Cortex of kidney (tissue), 1 donor: ENCODE data around the gene RBMS3.
"Not testable (repeated sequence)": the region's sequence is repeated elsewhere in the genome, so short reads cannot be mapped to it uniquely, and the experiment has no call there.

Experiments used
- DNase-seq: peaks from one replicate; lab custom pipeline; 2025; lab: John Stamatoyannopoulos, UW

The RBMS3 gene

DNA sequence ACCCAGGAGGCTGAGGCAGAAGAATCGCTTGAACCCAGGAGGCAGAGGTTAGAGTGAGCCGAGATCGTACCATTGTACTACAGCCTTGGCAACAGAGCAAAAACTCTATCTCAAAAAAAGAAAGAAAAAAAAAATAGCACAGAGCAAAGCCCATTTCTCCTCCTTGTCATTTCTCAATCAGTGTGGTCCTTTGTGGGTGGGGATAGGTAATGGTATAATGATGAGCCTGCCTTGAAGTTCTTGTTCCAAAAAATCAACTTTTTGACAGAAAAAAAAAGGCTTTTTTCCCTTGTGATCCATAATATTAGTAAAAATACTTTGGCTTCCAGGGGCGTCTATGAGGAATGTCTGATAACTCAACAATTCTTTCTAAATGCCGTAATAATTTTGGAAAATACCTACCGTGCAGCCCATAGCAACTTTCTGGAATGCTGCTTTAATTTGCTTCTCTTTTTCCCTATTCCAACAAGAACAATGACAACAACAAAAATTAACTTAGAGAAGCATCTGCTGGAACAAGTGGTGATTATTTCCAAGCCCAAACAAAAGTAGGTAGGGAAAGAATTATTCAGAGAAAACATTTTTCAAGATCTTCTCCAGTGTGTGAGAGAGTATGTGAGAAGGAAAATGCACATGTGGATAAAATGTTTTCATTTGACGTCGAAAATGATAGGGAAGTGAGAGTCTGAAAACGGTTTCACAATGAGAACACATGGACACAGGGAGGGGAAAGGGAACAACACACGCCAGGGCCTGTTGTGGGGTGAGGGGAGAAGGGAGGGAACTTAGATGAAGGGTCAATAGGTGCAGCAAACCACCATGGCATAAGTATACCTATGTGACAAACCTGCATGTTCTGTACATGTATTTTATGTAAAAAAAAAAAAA is 337.8 kb downstream of the RBMS3 start:
- no peak for DNase-seq

DNA sequence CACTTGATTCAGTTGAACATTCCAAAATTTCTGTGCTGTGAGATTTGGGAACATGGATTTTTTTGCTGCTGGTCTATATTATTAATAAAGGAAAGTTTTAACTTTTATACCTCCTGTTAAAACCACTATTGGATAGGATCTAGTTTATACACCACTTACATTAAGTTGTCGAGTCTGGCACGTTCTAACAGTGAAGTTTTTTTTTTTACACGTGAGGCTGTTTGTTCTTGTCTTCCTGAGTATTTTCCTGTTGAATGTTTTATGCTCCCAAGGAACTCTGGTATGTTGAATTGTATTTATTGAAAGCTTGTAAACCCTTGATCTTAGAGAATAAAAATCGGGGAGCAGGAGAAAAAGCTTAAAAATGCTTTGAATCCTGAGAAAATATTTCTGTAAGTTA is 338.8 kb downstream of the RBMS3 start:
- DNase-seq: no peak

DNA sequence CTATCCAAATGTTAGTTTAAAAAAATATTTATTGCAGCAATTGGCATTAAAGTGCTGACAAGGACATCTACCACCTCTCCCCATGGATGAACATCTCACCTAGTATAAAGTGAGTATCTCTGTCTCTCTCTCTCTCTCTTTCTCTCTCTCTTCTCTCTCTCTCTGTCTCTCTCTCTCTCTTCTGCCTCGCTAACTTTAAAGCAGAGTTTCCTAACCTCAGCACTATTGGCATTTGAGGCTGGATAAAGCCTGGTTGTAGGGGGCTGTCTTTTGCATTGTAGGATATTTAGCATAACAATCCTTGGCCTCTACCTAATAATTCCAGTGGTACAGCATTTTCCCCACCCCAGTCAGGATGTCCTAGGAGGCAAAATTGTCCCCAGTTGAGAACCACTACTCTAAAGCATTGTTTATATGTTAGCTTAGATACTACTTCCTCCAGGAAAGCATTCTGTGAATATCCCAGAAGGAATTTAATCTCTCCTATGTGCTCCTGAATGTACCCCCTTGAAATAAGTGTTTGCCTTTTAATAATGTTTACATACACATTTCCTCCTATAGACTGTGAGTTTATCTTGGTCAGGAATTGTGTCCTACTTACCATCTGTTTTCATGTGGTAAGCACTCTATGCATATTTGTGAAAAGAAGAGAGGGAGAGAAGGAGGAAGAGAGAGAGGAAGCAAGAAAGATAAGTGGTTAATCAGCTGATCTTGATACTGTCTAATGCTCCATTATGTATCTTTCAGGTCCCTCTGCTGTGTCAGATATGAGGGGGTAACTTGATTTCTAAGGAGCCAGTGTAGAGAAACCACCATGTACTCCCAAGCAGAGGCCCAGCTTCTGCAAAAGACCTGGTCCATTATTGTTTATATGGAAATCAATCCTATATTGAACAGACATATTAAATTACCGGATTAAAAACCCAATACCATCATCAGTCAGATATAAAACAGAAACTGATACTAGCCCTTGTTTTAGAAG is 346.6 kb downstream of the RBMS3 start:
- DNase-seq: no peak

DNA sequence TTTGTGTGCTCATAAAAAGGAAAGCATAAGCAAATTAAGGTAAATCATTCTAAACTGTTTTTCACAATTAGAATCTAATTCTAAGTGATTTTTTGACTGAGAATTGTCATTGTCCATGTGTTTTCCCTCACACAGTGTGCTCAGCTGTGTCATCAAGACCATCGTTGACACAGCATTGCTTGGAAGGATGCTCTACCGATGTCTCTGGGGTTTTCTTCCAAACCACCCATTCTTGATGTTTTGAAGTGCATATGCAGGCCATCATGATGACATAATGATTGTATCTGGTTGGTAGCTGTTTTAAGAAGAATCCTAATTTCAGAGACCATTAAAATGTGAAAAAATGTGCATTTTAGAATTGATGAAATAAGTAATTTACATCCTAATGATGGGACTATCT is 347.9 kb downstream of the RBMS3 start:
- no peak for DNase-seq

DNA sequence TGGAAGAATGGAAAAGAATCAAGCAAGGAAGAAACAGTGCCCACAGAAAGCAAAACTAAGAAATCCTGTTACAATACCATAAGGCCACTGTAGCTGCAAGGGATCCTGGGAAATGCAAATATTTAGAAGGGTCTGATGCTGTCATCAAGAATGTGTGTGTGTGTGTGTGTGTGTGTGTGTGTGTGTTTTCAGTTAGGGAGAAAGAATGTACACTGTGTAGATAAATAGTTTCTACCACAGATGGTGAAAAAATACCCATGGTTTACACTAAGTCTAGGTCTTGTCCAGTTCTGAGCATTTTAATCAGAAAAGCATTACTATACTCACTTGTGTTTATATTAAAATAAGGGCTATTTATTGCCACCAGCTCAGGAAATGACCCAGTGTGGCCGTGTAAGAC is 355.0 kb downstream of the RBMS3 start:
- DNase-seq: no peak

DNA sequence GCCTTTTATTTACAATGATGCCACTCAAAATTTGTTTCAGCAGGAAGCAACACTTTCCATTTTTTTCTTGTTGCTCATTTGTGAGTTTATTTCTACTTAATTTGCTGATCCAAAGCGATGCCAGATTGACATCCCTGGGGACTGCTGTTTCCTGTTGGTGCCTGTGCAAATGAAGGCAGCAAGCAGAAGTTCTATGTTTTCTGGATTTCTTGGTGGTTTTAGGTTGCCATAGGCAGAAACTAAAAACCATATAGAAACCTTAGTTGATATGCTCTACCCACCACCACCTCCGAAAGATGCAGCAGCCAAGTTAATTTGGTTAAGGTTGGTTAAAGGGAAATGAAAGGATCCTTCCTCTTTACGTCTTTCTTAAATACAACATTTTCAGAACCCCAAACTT is 356.2 kb downstream of the RBMS3 start:
- DNase-seq: no peak

DNA sequence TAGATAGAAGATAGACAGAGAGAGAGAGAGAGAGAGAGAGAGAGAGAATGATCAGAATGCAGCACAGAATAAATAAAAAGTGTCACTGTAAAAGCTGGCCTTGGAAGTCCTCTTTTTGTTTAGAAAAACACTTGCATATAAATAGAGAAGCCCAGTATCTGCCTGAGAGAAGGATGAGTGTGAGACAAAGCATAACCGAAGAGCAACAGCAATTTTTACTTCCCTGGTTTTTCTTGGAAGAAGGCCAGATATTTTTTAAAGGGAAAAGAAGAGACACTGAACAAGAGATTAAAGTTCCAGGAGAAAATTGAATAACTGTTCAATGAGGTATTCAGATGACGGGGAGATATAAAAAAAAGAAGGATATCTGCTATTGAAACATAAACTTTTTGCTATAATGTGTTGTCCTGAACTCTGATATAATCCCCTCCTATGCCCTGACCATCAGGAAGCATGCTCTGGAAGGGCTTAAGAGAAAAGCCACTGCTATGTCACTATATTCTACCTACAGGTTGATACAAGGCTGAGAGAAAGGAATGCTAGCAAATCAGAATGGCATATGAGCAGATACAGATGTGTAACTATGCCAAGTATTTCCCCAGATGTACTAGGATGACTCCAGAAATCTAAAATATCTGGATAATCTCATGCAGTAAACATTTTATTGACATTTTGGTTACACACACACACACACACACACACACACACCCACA is 358.9 kb downstream of the RBMS3 start:
- no peak for DNase-seq

DNA sequence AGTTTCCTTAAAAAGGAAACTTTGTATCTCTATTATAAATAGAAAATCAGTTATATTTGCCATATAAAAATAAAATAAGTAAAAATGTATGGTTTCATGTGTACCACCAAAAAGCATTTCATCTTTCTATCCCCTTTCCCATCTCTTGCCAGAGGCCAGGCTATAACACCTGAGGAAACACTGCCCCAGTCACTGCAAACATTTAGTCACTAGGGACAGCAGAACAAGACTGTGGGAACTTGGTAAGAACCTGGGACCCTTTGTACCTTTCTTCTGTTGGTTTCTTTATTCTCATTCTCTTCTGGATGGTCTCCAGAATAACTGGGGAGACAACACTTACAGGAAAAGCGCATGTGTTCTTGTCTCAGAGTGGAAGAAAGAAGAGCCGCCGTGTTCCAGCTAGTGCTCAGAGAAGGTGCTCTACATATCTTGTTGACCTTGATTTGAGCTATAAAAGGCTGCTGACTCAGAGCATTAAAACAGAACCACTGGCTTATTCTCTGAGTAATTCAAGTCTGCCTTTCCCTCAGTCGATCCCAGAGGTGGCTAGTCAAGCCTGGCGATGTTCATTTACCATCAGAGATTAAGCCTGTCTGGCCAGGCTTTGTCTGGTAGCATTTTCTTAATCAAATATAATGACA is 361.6 kb downstream of the RBMS3 start:
- no peak for DNase-seq

DNA sequence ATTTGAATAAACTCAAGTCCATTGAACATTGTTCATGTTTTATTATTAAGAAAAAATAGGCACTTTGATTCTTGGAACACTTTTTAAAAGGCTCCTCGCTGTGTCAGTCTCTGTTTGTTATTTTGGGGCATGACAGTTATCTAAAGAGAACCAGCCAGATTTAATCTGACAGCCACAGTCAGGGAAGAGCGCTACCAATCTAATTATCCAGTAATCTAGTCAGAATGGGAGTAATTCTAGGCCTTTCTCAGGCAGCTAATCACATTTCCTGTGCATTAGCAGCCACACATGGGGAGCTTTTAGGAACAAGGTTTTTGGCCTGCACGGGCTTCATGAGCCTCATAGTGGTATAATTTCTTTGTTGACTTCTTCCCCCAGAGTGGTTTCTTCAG is 362.2 kb downstream of the RBMS3 start:
- DNase-seq: no peak

DNA sequence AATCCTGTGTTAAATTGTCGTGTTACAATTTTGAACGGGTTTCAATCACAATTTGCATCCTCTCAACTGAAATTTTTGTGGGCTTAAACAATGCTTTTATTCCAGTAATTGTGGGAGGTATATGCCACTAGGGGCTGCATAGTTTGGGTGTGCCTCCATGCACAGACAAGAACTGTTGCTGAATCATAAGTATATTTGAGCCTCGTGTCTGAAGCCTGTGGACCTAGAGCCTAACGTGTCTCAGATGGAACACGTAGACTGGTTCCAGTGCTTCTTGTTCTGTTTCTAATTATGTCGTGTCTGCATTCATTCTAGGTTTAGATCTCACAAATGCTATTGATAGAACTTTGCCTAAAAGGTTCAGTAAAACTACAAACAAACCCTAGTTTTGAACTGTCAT is 363.4 kb downstream of the RBMS3 start:
- no peak for DNase-seq

DNA sequence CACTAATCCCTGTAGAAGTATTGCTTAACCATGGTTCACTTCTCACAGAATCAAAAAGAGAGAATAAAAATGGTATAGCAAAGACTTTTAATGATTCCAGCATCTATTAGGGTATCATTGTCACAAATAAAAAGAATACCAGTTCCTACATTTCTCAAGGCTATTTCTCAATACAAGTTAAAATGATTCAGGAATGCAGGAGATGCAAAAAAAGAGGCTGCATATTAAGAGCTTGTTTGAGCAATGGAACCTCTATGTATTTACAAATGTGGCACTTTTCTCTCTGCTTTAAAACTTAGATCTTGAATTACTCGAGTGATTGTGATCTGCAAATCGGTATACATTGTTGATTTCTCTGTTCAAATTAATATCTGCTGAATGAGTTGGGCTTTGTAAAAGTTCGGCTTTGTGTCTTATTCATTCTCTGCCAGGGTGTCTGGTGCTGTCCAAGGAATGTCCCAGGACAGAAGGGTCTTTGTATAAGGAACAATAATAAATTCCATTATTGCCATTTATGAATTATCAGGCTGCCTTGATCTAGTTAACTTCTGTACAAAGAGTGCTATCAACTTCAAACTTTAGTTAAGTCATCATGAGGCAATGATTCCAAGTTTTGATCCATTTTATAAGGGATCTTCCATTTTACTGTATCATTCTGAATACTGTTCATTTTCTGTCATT is 364.2 kb downstream of the RBMS3 start:
- no peak for DNase-seq

DNA sequence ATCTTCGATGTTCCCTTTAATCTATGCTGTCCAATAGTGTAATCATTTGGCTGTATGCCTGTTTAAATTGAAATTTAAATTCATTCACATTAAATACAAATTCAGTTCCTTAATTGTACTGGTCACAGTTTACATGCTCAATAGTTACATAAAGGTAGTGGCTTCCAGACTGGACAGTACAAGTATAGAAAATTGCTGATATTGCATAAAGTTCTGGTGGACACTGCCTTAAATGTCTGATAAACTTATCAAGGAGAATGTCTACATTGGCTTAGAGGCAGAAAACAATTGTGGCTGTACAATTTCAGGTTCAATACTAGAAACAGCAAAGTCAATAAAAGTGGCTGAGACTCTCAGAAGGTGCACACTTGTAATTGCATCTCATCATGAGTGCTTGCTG is 365.2 kb downstream of the RBMS3 start:
- DNase-seq: no peak

DNA sequence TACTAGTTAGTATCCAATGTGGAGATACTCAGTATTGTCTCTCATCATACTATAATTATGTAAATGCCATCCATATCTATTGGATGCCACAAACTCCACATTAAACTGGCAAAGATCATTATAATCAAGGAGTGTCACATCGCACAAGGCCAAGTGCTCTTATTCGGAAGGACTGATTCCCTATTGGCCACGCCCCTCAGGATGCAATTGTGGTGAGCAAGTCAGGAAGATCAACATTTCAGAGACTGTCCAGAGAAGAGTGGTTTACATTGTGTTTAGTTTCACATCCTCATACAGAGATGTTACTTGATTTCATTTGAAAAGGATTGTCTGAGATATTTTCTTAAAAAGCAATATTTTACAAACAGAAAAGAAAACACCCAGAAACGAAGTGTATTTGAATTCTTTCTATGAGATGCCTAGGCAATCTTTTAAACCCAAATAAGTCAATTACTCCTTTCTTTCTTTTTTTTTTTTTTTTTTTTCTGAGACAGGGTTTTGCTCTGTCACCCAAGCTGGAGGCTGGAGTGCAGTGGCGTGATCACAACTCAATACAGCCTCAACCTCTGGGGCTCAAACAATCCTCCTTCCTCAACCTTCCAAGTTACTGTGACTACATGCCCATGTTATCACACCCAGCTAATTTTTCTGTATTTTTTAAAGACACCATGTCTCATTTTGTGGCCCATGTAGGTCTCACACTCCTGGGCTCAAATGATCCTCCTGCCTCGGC is 369.1 kb downstream of the RBMS3 start:
- DNase-seq: no peak

DNA sequence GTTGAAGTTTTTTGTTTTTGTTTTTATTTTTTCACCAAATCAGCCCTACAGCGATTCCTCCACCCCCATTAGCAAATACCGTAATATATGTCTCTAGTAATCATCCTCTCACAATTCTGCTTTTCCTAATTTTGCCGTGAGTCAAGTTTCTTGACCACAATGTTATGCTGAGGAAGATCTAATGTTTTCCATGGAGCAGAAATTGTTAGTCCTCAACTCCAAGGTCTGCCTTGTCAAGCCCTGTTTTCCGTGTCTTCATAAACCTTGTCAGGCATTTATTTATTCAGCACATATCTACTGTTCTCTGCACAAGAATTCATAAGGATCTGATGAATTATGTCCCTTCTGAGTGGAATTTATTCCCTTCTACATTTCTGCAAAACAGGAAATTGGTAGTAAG is 372.8 kb downstream of the RBMS3 start:
- no peak for DNase-seq

DNA sequence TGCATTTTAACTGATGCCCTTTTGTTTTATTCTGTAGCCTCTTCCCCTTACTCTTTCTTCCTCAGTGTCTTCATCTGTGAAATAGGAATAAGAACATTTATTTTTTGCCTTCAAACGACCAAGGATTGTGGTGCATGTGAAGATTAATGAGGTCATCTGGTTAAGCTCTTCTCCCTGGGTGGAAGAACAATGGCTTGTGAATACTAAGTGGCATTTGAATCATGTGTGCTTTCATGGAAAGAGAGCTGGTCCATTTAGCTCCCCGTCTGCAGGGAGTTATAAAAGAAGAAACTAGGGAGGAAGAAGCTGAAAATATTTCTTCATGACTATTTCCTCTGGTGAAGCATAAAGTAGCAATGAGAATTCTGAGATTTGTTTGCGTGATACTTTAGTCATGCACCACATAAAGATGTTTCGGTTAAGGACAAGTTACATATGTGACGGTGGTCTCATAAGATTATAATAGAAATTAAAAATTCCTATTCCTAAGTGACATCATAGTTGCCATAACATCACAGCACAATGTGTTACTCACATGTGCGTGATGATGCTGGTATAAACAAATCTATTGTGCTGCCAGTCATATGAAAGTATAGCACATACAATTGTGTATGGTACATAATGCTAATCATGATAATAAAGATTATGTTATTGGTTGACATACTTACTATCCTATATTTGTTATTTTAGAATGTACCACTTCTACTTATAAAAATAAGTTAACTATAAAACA is 374.3 kb downstream of the RBMS3 start:
- no peak for DNase-seq

DNA sequence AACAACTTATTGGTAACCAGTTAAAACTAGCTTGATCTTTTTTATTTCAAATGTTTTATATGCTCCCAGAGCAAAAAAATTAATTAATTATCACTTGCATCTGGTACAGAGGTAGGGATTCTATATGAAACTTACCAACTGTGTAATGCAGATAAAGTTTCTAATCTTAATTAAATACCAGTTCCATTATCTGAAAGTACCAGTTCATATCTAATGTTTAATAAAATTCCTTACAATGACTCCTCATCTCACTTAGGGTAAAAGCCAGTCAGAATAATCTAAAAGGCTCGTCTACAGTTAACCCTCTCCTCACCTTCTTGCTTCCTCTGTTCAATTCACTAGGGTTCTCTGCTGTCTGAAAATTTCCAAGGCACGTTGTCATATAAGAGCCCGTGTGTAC is 384.8 kb downstream of the RBMS3 start:
- no peak for DNase-seq

DNA sequence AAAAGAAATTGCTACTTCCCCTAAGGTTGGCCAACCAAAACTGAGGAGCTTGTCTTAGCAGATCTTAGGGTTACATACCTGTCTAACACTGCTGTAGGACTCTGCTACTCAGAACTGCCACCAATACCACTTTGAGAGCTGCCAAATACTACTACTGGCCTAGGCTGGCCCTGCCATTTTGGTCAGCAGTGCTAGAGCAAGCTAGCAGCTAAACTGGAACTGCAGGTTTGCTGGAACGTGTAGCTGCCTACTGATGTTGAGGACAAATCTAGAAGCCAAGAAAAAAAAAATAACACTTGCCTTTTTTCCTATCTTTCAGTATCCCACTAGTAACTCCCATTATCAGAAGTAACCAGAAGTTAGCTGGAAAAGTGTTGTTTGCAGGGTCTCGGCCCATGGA is 387.4 kb downstream of the RBMS3 start:
- no peak for DNase-seq

DNA sequence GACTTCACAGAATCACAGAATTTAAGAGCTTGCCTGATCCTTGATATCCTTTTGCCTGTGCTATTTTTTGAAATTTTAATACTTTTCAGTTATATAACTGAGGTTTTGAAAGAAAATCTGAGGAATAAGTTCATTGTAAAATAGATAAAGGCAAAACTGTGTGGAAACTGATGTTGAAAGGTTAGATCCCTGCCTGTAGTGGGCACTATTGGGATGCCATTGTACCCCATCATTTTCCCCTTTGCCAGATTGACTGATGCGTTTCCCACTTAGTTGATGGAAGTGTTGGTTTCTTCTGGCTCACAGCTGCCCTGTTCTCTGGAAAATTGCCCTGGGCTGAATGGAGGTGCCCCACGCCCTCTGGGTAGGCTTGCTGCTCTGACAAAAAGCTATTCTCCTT is 387.9 kb downstream of the RBMS3 start:
- DNase-seq: no peak

DNA sequence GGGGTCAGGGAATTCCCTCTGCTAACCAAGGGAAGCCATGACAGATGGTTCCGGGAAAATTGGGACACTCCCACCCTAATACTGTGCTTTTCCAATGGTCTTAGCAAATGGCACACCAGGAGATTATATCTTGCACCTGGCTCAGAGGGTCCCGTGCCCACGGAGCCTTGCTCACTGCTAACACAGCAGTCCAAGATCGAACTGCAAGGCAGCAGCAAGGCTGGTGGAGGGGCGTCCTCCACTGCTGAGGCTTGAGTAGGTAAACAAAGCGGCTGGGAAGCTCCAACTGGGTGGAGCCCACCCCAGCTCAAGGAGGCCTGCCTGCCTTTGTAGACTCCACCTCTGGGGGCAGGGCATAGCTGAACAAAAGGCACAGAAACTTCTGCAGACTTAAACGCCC is 389.6 kb downstream of the RBMS3 start:
- DNase-seq: not testable (repeated sequence)

DNA sequence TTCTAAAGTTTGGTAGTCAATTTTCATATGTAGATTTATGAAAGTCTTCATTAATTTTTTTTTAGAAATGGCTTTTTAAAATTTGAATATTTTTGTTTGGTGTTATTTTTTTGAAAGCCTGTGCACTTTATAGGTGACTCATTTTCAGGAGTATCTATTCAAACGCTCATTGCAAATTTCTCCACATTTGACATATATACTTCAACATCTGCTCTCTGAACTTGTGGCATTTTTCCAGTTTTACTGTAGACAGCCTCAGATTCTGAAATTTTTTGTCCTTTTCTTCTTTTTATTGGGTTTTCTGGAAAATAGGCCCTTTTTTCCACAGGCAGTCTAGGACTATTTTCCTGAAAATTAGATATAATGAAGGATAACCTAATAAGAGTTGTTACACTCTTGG is 396.6 kb downstream of the RBMS3 start:
- no peak for DNase-seq
